Osteoblast (primary cell): Measurements from ENCODE around the gene TAOK2. TPM values are rescaled to one million over a fixed set of nuclear protein-coding genes. Genes with fewer than 3 reads are reported as not detected.

Source experiments
- DNase-seq: peaks from one replicate; pipeline ENCODE4 v3.0.0; 2011; ENCODE audit warnings: low spot score, mixed read lengths; ENCODE audit not compliant: insufficient read length; ENCODE audit errors: missing footprints
- H2AFZ ChIP-seq: 2 replicates; pipeline ENCODE4 v1.6.0; 2011; ENCODE audit warnings: mild to moderate bottlenecking, low read length
- H3K27ac ChIP-seq: 2 replicates; pipeline ENCODE4 v1.5.1; 2011; ENCODE audit warnings: mild to moderate bottlenecking, low read depth, low read length, moderate library complexity
- H3K27me3 ChIP-seq: 2 replicates; pipeline ENCODE4 v1.6.0; 2012; ENCODE audit warnings: mild to moderate bottlenecking, control low read depth, inconsistent platforms, low read length, moderate library complexity; ENCODE audit not compliant: insufficient read depth
- H3K36me3 ChIP-seq: 2 replicates; pipeline ENCODE4 v1.5.1; 2011; ENCODE audit warnings: mild to moderate bottlenecking, low read length, control low read depth, moderate library complexity; ENCODE audit not compliant: insufficient read depth
- H3K4me1 ChIP-seq: 2 replicates; pipeline ENCODE4 v1.5.1; 2011; ENCODE audit warnings: mild to moderate bottlenecking, low read length, control low read depth, moderate library complexity; ENCODE audit not compliant: insufficient read depth
- H3K4me2 ChIP-seq: 2 replicates; pipeline ENCODE4 v1.6.0; 2011; ENCODE audit warnings: mild to moderate bottlenecking, low read length; ENCODE audit not compliant: insufficient read depth
- H3K4me3 ChIP-seq: fragments of 200-600 bp; sonication (generic); 3 replicates; pipeline ENCODE4 v1.5.1; 2012; ENCODE audit warnings: mild to moderate bottlenecking, low read length, inconsistent platforms; ENCODE audit not compliant: insufficient read depth
- H3K79me2 ChIP-seq: 2 replicates; pipeline ENCODE4 v1.6.0; 2012; ENCODE audit warnings: mild to moderate bottlenecking, low read length, control low read depth, inconsistent platforms; ENCODE audit not compliant: insufficient read depth
- H3K9me3 ChIP-seq: 2 replicates; pipeline ENCODE4 v1.5.1; 2011; ENCODE audit warnings: low read depth, low read length, control low read depth
- H4K20me1 ChIP-seq: 2 replicates; pipeline ENCODE4 v1.6.0; 2012; ENCODE audit warnings: mild to moderate bottlenecking, low read length, control low read depth; ENCODE audit not compliant: insufficient read depth
- total RNA-seq: library from RNA; depleted of rRNA; stranded (reverse); fragments of >200 nt; gene quantifications from 2 replicates; pipeline ENCODE4 v1.2.3, GENCODE V29; 2012
- TF ChIP-seq, protein P1 (sequence below): IDR thresholded peaks from 2 replicates; pipeline ENCODE4 v1.5.1; 2011; ENCODE audit warnings: mild to moderate bottlenecking, low read depth, low read length, moderate library complexity; ENCODE audit errors: extremely low read depth

TAOK2 gene
- total RNA-seq, 1 donor: 39.1 TPM

DNA sequence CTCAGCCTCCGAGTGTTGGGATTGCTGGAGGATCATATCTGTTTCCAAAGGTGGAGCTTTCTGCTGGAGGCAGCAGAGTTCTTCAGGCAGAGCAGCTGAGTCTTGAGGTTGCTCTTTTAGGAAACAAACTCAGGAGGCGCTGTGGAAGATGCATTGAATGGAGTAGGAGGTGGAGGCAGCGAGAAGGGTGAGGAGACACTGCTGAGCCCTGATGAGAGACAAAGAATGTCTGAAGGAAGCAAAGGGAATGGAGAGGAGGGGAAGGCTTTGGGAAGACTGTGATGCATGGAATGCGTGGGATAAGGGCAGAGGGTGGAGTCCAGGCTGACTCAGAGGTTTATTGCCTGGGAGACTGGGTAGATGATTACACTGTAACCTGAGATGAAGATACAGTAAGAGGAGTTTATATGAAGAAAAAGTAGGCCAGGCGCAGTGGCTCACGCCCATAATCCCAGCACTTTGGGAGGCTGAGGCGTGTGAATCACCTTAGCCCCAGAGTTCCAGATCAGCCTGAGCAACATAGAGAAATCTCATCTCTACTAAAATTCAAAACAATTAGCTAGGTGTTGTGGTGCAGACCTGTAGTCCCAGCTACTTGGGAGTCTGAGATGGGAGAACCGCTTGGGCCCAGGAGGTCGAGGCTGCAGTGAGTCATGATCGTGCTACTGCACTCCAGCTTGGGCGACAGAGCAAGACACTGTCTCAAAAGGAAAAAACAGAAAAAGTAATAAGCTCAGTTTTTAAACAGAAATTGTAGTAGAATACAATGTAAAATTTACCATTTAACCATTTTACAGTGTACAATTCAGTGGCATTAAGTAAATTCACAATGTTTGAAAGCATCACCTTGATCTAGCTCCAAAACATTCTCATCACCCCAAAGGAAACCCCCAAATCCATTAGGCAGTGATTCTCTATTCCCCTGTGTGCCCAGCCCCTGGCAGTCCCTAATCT is 29.5 kb upstream of the TAOK2 start:
- peak; percentile 95 for DNase-seq
- no peaks in the 10 kb centered on the region for H3K27me3 ChIP-seq
- peaks cover 13% of the 10 kb centered on the region for H3K4me1 ChIP-seq
- H3K27ac ChIP-seq: peak overlapping the region; percentile 95
- H3K36me3 ChIP-seq: no peaks in the 10 kb centered on the region
- H3K4me3 ChIP-seq: peak overlapping the region; percentile 34
- peak overlapping the region; percentile 71 for H2AFZ ChIP-seq
- TF ChIP-seq, protein P1, sequence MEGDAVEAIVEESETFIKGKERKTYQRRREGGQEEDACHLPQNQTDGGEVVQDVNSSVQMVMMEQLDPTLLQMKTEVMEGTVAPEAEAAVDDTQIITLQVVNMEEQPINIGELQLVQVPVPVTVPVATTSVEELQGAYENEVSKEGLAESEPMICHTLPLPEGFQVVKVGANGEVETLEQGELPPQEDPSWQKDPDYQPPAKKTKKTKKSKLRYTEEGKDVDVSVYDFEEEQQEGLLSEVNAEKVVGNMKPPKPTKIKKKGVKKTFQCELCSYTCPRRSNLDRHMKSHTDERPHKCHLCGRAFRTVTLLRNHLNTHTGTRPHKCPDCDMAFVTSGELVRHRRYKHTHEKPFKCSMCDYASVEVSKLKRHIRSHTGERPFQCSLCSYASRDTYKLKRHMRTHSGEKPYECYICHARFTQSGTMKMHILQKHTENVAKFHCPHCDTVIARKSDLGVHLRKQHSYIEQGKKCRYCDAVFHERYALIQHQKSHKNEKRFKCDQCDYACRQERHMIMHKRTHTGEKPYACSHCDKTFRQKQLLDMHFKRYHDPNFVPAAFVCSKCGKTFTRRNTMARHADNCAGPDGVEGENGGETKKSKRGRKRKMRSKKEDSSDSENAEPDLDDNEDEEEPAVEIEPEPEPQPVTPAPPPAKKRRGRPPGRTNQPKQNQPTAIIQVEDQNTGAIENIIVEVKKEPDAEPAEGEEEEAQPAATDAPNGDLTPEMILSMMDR: peak; percentile 59
- H4K20me1 ChIP-seq: no peaks in the 10 kb centered on the region
- peak overlapping the region; percentile 71 for H3K4me2 ChIP-seq
- H3K79me2 ChIP-seq: no peaks in the 10 kb centered on the region
- peaks cover 2% of the 10 kb centered on the region for H3K9me3 ChIP-seq

DNA sequence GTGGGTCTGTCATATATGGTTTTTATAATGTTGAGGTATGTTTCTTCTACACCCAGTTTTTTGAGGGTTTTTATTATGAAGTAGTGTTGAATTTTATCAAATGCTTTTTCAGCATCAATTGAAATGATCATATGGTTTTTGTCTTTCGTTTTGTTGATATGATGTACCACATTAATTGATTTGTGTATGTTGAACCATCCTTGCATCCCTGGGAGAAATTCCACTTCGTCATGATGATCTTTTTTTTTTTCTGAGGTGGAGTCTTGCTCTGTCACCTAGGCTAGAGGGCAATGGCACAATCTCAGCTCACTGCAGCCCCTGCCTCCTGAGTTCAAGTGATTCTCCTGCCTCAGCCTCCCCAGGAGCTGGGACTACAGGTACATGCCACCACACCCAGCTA is 25.8 kb upstream of the TAOK2 start:
- Histone ChIP-seq H3K27me3 (no peaks in the 10 kb centered on the region), H3K27ac (no peak overlapping the region), H3K4me3 (no peak overlapping the region), H2AFZ (no peak overlapping the region), H4K20me1 (no peaks in the 10 kb centered on the region), H3K9me3 (no peaks in the 10 kb centered on the region), H3K4me2 (no peak overlapping the region), H3K79me2 (no peaks in the 10 kb centered on the region), H3K4me1 (peaks cover 13% of the 10 kb centered on the region), H3K36me3 (no peaks in the 10 kb centered on the region)
- no peak for DNase-seq
- TF ChIP-seq, protein P1: no peak

DNA sequence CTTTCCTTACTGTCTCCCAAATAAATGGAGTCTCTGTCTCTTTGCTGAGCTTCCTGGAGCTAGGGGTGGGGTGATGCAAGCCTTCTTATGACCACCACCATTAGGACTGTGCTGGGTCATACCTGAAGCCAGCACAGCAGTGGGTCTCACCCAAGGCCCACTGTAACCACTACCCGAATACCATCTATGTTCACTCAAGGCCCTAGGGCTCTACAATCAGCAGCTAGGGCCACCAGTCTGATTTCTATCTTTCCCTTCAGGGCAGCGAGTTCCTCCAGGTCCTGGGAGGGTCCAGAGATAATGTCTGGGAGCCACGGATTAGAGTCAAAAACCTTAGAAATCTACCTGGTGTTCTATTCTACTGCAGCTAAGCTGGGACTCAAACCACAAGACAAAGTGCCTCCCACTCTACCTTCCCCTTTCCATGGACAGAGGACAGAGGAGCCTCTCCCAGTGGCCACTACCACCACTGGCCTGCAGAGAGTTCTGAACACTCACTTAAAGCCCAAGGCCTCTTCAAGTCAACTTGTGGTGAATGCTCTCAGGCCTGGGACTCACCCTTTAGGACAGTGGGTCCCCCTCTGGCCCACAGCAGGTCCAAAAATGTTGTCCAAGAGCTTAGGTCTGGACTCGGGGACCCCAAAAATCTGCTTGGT is 22.7 kb upstream of the TAOK2 start:
- no peak overlapping the region for H3K4me3 ChIP-seq
- no peaks in the 10 kb centered on the region for H3K9me3 ChIP-seq
- no peak for DNase-seq
- no peaks in the 10 kb centered on the region for H3K4me1 ChIP-seq
- H3K27ac ChIP-seq: no peak overlapping the region
- no peak overlapping the region for H2AFZ ChIP-seq
- no peak overlapping the region for H3K4me2 ChIP-seq
- no peaks in the 10 kb centered on the region for H3K27me3 ChIP-seq
- H4K20me1 ChIP-seq: no peaks in the 10 kb centered on the region
- no peaks in the 10 kb centered on the region for H3K79me2 ChIP-seq
- TF ChIP-seq, protein P1: no peak
- H3K36me3 ChIP-seq: no peaks in the 10 kb centered on the region
